Liver (tissue), 3 donors: ENCODE results near the gene TMEM131.

Experiments used
- ATF3 ChIP-seq: IDR thresholded peaks from 2 replicates; pipeline ENCODE4 v1.6.1; 2016; ENCODE audit warnings: antibody characterized with exemption
- FOXA1 ChIP-seq: IDR thresholded peaks from 2 replicates; pipeline ENCODE4 v1.6.1; 2016; ENCODE audit warnings: antibody characterized with exemption
- FOXA2 ChIP-seq: IDR thresholded peaks from 2 replicates; pipeline ENCODE4 v1.6.1; 2016; ENCODE audit warnings: antibody characterized with exemption
- HNF4A ChIP-seq, 2 donors: conservative IDR thresholded peaks; 2 replicates each; pipeline ENCODE4 v1.6.1; 2016; ENCODE audit warnings: antibody characterized with exemption in 2 of 2, mild to moderate bottlenecking in 2 of 2
- NR2F2 ChIP-seq: IDR thresholded peaks from 2 replicates; pipeline ENCODE4 v1.6.1; 2016; ENCODE audit warnings: antibody characterized with exemption
- RAD21 ChIP-seq, 2 donors: IDR thresholded peaks; 2 replicates each; pipeline ENCODE4 v1.6.1; 2016; ENCODE audit warnings: antibody characterized with exemption in 2 of 2, mild to moderate bottlenecking in 2 of 2
- TAF1 ChIP-seq: conservative IDR thresholded peaks from 2 replicates; pipeline ENCODE4 v1.6.1; 2016; ENCODE audit warnings: antibody characterized with exemption, mild to moderate bottlenecking
- TF ChIP-seq, protein P1 (sequence below): fragments of 150-350 bp; IDR thresholded peaks from 2 replicates; pipeline ENCODE4 v1.5.1; 2017; ENCODE audit warnings: improper control_type of control experiment, low read depth, low read length; ENCODE audit not compliant: missing input control
- TF ChIP-seq, protein P2 (sequence below): IDR thresholded peaks from 2 replicates; pipeline ENCODE4 v1.6.1; 2016; ENCODE audit warnings: antibody characterized with exemption, mild to moderate bottlenecking
- TF ChIP-seq, protein P3 (sequence below): IDR thresholded peaks from 2 replicates; pipeline ENCODE4 v1.6.1; 2016; ENCODE audit warnings: antibody characterized with exemption
- TF ChIP-seq, protein P4 (sequence below): IDR thresholded peaks from 2 replicates; pipeline ENCODE4 v1.6.1; 2016; ENCODE audit warnings: antibody characterized with exemption
- donor health status: healthy.
- donor health status: healthy.

GRCh38 chr2:98013407-98014042 lies 17.8 kb upstream of the TMEM131 start:
- TF ChIP-seq TAF1 (no peak), NR2F2 (no peak), RAD21 (IDR thresholded peaks at IDR 0.05) (no peak), FOXA1 (no peak), FOXA2 (no peak), ATF3 (no peak), HNF4A (conservative IDR thresholded peaks at IDR 0.05) (no peak)
- TF ChIP-seq, protein P1, sequence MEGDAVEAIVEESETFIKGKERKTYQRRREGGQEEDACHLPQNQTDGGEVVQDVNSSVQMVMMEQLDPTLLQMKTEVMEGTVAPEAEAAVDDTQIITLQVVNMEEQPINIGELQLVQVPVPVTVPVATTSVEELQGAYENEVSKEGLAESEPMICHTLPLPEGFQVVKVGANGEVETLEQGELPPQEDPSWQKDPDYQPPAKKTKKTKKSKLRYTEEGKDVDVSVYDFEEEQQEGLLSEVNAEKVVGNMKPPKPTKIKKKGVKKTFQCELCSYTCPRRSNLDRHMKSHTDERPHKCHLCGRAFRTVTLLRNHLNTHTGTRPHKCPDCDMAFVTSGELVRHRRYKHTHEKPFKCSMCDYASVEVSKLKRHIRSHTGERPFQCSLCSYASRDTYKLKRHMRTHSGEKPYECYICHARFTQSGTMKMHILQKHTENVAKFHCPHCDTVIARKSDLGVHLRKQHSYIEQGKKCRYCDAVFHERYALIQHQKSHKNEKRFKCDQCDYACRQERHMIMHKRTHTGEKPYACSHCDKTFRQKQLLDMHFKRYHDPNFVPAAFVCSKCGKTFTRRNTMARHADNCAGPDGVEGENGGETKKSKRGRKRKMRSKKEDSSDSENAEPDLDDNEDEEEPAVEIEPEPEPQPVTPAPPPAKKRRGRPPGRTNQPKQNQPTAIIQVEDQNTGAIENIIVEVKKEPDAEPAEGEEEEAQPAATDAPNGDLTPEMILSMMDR, result no peak
- TF ChIP-seq, protein P2, sequence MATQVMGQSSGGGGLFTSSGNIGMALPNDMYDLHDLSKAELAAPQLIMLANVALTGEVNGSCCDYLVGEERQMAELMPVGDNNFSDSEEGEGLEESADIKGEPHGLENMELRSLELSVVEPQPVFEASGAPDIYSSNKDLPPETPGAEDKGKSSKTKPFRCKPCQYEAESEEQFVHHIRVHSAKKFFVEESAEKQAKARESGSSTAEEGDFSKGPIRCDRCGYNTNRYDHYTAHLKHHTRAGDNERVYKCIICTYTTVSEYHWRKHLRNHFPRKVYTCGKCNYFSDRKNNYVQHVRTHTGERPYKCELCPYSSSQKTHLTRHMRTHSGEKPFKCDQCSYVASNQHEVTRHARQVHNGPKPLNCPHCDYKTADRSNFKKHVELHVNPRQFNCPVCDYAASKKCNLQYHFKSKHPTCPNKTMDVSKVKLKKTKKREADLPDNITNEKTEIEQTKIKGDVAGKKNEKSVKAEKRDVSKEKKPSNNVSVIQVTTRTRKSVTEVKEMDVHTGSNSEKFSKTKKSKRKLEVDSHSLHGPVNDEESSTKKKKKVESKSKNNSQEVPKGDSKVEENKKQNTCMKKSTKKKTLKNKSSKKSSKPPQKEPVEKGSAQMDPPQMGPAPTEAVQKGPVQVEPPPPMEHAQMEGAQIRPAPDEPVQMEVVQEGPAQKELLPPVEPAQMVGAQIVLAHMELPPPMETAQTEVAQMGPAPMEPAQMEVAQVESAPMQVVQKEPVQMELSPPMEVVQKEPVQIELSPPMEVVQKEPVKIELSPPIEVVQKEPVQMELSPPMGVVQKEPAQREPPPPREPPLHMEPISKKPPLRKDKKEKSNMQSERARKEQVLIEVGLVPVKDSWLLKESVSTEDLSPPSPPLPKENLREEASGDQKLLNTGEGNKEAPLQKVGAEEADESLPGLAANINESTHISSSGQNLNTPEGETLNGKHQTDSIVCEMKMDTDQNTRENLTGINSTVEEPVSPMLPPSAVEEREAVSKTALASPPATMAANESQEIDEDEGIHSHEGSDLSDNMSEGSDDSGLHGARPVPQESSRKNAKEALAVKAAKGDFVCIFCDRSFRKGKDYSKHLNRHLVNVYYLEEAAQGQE, result no peak
- TF ChIP-seq, protein P3, sequence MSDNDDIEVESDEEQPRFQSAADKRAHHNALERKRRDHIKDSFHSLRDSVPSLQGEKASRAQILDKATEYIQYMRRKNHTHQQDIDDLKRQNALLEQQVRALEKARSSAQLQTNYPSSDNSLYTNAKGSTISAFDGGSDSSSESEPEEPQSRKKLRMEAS, result no peak
- TF ChIP-seq, protein P4, sequence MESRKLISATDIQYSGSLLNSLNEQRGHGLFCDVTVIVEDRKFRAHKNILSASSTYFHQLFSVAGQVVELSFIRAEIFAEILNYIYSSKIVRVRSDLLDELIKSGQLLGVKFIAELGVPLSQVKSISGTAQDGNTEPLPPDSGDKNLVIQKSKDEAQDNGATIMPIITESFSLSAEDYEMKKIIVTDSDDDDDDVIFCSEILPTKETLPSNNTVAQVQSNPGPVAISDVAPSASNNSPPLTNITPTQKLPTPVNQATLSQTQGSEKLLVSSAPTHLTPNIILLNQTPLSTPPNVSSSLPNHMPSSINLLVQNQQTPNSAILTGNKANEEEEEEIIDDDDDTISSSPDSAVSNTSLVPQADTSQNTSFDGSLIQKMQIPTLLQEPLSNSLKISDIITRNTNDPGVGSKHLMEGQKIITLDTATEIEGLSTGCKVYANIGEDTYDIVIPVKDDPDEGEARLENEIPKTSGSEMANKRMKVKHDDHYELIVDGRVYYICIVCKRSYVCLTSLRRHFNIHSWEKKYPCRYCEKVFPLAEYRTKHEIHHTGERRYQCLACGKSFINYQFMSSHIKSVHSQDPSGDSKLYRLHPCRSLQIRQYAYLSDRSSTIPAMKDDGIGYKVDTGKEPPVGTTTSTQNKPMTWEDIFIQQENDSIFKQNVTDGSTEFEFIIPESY, result no peak
